ENCODE data around the gene DNLZ.
A peak's percentile ranks its signal among the peaks of the same experiment; 100 is the strongest.
"Not testable (repeated sequence)": the region's sequence is repeated elsewhere in the genome, so short reads cannot be mapped to it uniquely, and the experiment has no call there.

The DNLZ gene

DNA sequence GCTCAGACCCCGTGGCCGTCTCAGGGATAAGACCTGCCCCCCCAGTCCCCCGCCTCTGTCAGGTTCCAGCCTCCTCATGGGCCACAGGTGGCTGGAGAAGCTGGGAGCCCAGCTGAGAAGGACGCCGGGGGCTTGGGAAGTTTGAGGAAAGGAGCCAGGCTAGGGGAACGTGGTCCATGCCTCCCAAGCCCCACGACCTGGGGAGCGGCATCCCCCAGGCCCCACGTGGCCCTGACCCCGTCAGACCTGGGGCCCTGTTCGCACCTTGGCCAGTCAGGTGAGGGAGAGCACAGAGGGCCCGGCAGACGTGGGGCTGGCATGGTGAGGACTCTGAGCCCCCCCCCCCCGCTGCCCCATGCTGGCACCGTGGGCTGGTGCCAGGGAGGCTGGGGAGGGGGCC, 32.5 kb downstream of the DNLZ start:
- no peak for DNase-seq (ENCODE audit: low spot score)

GRCh38 chr9:136330406-136330990, 33.0 kb downstream of the DNLZ start:
- no peak for DNase-seq (ENCODE audit: low spot score)

- DNase-seq (ENCODE audit: low spot score): no peak
Observed at GRCh38 chr9:136329636-136330405, 33.7 kb downstream of the DNLZ start.

- no peak for DNase-seq (ENCODE audit: low spot score)
Observed at GRCh38 chr9:136329211-136329627, 34.3 kb downstream of the DNLZ start.

DNA sequence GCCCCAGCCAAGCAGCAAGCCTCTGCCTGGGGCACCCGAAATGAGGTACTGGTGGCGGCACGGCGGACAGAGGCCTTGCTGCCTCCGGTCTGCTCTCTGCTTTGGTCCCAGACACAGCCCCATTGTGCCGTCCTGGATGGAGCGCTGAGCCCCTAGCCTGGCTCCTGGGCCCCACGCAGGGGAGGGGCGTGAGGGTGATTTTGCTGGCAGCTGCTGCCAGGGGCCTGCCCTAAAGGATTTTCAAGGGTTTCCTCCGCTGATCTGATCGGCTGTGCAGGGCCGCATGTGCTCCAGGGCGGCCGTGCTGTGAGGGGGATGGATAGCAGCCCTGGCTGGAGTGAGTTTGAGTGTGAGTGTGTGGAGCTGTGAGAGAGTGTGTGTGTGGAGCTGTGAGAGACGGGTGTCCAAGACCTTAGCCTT, 34.9 kb downstream of the DNLZ start:
- no peak for DNase-seq (ENCODE audit: low spot score)

DNA sequence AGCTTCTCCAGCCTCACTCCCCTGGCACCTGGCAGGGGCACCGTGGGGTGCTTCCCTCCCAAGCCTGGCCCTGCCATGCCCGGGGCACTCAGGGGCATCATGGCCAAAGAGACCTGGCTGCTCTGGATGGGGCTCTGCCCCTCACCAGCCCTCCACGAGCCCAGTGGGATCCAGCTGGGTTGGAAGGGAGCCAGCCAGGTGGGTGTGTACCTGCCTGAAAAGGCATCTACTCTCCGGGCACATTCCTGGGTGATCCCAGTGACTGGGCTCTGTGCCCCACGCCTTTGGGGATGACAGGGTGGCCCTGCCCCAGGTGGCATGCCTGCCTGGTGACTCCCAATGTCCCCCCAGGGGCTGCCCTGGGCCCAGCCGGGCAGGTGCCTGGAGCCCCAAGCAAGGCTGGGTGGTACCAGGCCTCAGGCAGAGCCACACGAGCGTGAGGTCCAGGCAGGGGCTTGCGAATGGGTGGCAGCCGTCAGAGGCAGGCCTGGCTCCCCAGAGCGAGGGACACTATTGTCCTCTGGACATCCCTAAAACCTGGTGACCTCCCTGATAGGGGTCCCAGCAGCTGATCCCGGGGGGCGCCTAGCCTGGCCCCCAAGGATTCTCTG, 35.4 kb downstream of the DNLZ start:
- no peak for DNase-seq (ENCODE audit: low spot score)

DNA sequence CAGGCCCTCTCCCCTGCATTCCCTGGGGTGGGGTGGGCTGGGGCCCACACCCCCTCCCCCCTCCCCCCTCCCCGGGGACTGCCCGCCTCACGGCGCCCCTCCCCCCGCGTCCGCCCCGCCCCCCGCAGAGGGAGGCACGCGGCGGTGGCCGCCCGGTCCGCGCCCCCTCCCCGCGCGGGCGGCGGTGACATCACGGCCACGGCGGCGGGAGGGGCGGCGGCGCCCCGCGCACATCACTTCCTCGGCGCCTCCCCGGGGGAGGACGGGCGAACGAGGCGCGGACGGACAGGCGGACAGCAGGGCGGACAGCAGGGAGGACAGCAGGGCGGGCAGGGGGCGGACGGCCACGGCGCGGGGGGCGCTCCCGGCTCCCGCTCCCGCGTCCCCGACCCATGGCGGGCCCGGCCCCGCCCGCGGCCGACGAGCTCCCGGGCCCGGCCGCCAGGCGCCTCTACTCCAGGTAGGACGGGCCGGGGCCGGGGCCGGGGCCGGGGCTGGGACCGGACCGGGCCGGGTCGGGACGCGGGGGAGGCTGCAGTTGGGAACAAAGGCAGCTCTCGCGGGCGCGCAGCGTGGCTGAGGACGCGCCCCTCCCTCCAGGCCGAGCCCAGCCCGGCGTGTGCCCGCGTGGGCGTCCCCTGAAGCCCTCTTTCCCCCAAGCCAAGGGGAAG, 36.1 kb downstream of the DNLZ start, which contains the start of gene GPSM1:
GPSM1 (plus strand) TSS at position 236 of the 671 bp plus-strand sequence; CDS start at position 393, 157 bp downstream.
- no peak for DNase-seq (ENCODE audit: low spot score)

- no peak for DNase-seq (ENCODE audit: low spot score)
Observed at GRCh38 chr9:136326761-136327303, 36.7 kb downstream of the DNLZ start.

- DNase-seq (ENCODE audit: low spot score): peak; percentile 71
Observed at GRCh38 chr9:136326061-136326760, 37.3 kb downstream of the DNLZ start.

- no peak for DNase-seq (ENCODE audit: low spot score)
Observed at GRCh38 chr9:136325358-136325757, 38.2 kb downstream of the DNLZ start.

- no peak for DNase-seq (ENCODE audit: low spot score)
Observed at GRCh38 chr9:136324501-136325300, 38.8 kb downstream of the DNLZ start.

GRCh38 chr9:136323371-136323789, 40.2 kb downstream of the DNLZ start:
- peak; percentile 49 for DNase-seq (ENCODE audit: low spot score)

GRCh38 chr9:136322756-136323330, 40.7 kb downstream of the DNLZ start:
- no peak for DNase-seq (ENCODE audit: low spot score)

GRCh38 chr9:136321561-136321960, 42.0 kb downstream of the DNLZ start:
- DNase-seq (ENCODE audit: low spot score): no peak

DNA sequence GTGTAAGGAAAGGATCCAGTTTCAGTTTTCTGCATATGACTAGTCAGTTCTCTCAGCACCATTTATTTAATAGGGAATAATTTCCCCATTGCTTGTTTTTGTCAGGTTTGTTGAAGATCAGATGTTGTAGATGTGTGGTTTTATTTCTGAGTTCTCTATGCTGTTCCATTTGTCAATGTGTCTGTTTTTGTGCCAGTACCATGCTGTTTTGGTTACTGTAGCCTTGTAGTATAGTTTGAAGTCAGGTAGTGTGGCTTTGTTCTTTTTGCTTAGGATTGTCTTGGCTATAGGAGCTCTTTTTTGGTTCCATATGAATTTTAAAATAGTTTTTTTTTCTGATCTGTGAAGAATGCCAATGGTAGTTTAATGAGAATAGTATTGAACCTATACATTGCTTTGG, 42.6 kb downstream of the DNLZ start:
- DNase-seq (ENCODE audit: low spot score): not testable (repeated sequence)

GRCh38 chr9:136319955-136320354, 43.6 kb downstream of the DNLZ start:
- not testable (repeated sequence) for DNase-seq (ENCODE audit: low spot score)

DNA sequence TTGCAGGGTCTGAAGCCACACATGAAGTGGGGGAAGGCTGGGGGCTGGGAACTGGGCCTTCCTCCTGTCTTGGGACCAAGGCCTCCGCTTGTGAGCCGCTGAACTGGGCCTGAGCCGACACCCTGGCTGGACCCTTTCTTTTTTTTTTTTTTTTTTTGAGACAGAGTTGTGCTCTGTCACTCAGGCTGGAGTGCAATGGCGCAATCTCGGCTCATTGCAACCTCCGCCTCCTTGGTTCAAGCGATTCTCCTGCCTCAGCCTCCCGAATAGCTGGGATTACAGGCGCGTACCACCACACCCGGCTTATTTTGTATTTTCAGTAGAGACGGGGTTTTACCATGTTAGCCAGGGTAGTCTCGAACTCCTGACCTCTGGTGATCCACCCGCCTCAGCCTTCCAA, 44.3 kb downstream of the DNLZ start:
- DNase-seq (ENCODE audit: low spot score): not testable (repeated sequence)

GRCh38 chr9:136318776-136319241, 44.7 kb downstream of the DNLZ start:
- no peak for DNase-seq (ENCODE audit: low spot score)

GRCh38 chr9:136318111-136318775, 45.3 kb downstream of the DNLZ start:
- DNase-seq (ENCODE audit: low spot score): no peak

DNA sequence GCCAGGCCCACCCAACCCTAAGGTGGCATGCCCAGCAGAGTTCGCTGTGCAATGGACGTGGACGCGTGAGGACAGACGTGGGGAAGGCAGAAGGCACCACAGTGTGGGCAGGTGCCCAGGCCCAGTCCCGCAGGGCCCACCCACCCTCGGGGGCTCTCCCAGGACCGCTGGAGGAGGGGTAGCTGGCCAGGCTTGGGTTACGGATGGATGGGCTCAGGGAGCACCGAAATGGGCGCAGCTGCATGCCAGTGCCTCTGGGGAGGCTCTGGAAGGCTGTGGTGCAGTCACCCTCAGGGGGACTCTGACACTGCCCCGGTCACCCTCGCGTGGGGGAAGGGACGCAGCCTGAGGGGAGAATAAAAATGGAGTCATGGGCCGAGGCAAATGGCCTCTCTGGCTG, 45.8 kb downstream of the DNLZ start:
- DNase-seq (ENCODE audit: low spot score): no peak
